Measurements from ENCODE around the gene SH3TC1.
A peak's percentile ranks its signal among the peaks of the same experiment; 100 is the strongest.

The SH3TC1 gene

GRCh38 chr4:8164194-8164565 lies 34.9 kb upstream of the SH3TC1 start:
- DNase-seq = no peak

GRCh38 chr4:8164687-8165086 lies 34.4 kb upstream of the SH3TC1 start:
- no peak for DNase-seq

- DNase-seq = no peak
These were observed 33.7 kb upstream of the SH3TC1 start for GRCh38 chr4:8165374-8165896.

- no peak for DNase-seq
These were observed 31.8 kb upstream of the SH3TC1 start for GRCh38 chr4:8167291-8167690.

- DNase-seq = no peak
These were observed 31.3 kb upstream of the SH3TC1 start for GRCh38 chr4:8167815-8168214.

- DNase-seq = no peak
These were observed 30.9 kb upstream of the SH3TC1 start for GRCh38 chr4:8168232-8168631.

- DNase-seq = no peak
These were observed 30.1 kb upstream of the SH3TC1 start for GRCh38 chr4:8168832-8169598.

- no peak for DNase-seq
These were observed 29.3 kb upstream of the SH3TC1 start for GRCh38 chr4:8169763-8170162.

- no peak for DNase-seq
These were observed 28.7 kb upstream of the SH3TC1 start for GRCh38 chr4:8170341-8170740.

- peak; percentile 4 to 5 for DNase-seq
These were observed 27.8 kb upstream of the SH3TC1 start for GRCh38 chr4:8171266-8171665.

- DNase-seq = no peak
These were observed 26.8 kb upstream of the SH3TC1 start for GRCh38 chr4:8171984-8172924.

- DNase-seq = no peak
These were observed 25.4 kb upstream of the SH3TC1 start for GRCh38 chr4:8173492-8174242.

GRCh38 chr4:8174970-8175369 lies 24.1 kb upstream of the SH3TC1 start:
- no peak for DNase-seq

GRCh38 chr4:8175686-8176085 lies 23.4 kb upstream of the SH3TC1 start:
- DNase-seq = no peak

GRCh38 chr4:8176547-8177399 lies 22.3 kb upstream of the SH3TC1 start:
- peak; percentile 72 to 87 for DNase-seq

GRCh38 chr4:8177552-8177951 lies 21.5 kb upstream of the SH3TC1 start:
- DNase-seq = no peak

GRCh38 chr4:8177956-8178355 lies 21.1 kb upstream of the SH3TC1 start:
- no peak for DNase-seq

GRCh38 chr4:8179074-8179473 lies 20.0 kb upstream of the SH3TC1 start:
- DNase-seq = no peak

GRCh38 chr4:8179771-8180170 lies 19.3 kb upstream of the SH3TC1 start:
- DNase-seq = no peak

GRCh38 chr4:8180310-8181093 lies 18.6 kb upstream of the SH3TC1 start:
- DNase-seq = no peak

GRCh38 chr4:8181119-8181518 lies 18.0 kb upstream of the SH3TC1 start:
- DNase-seq = no peak
